ENCODE measurements around the gene CYSTM1.
A peak's percentile ranks its signal among the peaks of the same experiment; 100 is the strongest.
"Not testable (repeated sequence)": the region's sequence is repeated elsewhere in the genome, so short reads cannot be mapped to it uniquely, and the experiment has no call there.

Gene CYSTM1

DNA sequence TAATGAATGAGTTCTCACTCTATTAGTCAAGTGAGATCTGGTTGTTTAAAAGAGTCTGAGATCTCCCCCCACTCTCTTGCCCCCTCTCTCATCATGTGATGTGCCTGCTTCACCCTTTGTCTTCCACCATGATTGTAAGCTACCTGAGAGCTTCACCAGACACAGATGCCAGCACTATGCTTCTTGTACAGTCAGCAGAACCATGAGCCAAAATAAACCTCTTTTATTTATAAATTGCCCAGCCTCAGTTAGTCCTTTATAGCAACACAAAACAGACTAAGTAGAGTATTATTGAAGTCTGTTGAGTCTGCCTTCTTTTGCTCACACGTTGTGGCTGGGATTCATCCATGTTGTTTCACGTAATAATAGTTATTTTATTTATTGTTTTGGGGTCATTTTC, 14.3 kb downstream of the CYSTM1 start:
- H3K9me3 ChIP-seq (ENCODE audit: control insufficient read depth in 2 of 2, low read length in 2 of 2) = no peaks in the 10 kb centered on the region
- peaks cover 0 to 13% of the 10 kb centered on the region in 2 donors for H3K4me1 ChIP-seq (ENCODE audit: control insufficient read depth in 2 of 2, insufficient read depth in 2 of 2, low read length in 2 of 2)
- H3K27me3 ChIP-seq (ENCODE audit: control insufficient read depth in 2 of 2, insufficient read depth in 2 of 2, low read length in 2 of 2) = no peaks in the 10 kb centered on the region
- H3K27ac ChIP-seq (ENCODE audit: low read depth in 2 of 2, low read length in 2 of 2) = no peak overlapping the region
- H3K4me3 ChIP-seq (ENCODE audit: low read length in 2 of 2) = no peak overlapping the region
- H3K36me3 ChIP-seq (ENCODE audit: control insufficient read depth in 2 of 2, insufficient read depth in 2 of 2, low read length in 2 of 2) = peaks cover 0 to 3% of the 10 kb centered on the region in 2 donors
- no peak overlapping the region for H3K9ac ChIP-seq (ENCODE audit: low read depth in 1 of 2, low read length in 2 of 2)

DNA sequence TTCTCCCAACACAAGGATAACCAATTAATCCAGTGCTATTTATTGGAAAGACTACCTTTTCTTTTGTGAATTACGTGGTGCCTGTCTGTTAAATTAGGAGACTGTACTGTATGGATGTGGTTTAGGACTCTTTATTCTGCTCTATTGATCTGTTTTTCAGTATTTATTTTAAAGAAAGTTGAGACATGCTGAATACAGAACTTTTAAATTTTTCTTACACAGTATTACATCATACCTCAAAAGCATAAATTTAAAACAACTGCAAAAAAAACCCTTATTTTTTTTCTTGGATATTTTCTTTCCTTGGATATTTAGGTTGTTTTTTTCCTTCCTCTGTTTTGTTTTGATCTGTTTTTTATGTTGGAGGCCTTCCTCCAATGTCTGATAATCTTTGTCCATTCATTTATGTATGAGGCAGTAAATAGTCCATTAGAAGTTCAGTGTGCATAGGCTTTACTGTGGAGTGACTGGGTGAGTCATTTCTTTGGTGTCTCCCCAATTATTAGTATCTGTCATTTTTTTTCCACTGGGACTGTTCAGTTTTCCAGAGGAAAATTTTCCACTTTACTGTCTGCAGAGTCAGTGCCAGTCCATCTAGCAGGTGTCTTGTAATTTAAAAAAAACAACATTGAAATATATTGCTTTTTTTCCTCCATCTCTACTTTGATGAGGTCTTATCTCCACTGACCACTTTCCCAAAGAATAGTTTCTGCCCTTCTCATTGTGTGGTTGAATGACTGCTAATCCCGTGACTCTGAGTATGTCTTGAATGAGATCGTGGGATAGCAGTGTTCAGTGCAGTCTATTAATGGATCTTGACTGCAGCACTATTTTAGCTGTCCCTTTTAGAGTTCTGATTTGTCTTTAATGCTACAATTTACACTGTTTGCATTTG, 15.2 kb downstream of the CYSTM1 start:
- Histone ChIP-seq H3K27me3 (ENCODE audit: control insufficient read depth in 2 of 2, insufficient read depth in 2 of 2, low read length in 2 of 2) (no peaks in the 10 kb centered on the region), H3K4me3 (ENCODE audit: low read length in 2 of 2) (no peak overlapping the region), H3K36me3 (ENCODE audit: control insufficient read depth in 2 of 2, insufficient read depth in 2 of 2, low read length in 2 of 2) (peaks cover 0 to 3% of the 10 kb centered on the region in 2 donors), H3K9ac (ENCODE audit: low read depth in 1 of 2, low read length in 2 of 2) (no peak overlapping the region), H3K27ac (ENCODE audit: low read depth in 2 of 2, low read length in 2 of 2) (peak overlapping the region; percentile 53 to 57), H3K4me1 (ENCODE audit: control insufficient read depth in 2 of 2, insufficient read depth in 2 of 2, low read length in 2 of 2) (peaks cover 0 to 16% of the 10 kb centered on the region in 2 donors), H3K9me3 (ENCODE audit: control insufficient read depth in 2 of 2, low read length in 2 of 2) (no peaks in the 10 kb centered on the region)

DNA sequence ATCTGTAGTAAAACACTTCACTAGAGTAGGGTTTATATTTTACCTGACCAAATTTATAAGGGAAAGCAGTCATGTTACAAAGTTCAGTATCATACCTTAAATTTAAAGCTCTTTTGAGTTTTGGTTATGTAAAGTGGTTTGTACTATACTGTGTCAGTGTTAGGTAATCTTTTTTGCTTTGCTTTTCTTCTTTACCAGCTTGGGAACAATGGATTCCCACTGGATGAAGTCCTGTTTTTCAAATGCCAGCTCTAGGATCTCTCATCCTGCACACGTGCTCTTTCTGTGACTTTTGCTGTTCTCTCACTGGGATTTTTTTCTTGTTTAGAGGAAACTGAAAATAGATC, 15.9 kb downstream of the CYSTM1 start:
- Histone ChIP-seq H3K36me3 (ENCODE audit: control insufficient read depth in 2 of 2, insufficient read depth in 2 of 2, low read length in 2 of 2) (peaks cover 0 to 3% of the 10 kb centered on the region in 2 donors), H3K4me1 (ENCODE audit: control insufficient read depth in 2 of 2, insufficient read depth in 2 of 2, low read length in 2 of 2) (peaks cover 0 to 16% of the 10 kb centered on the region in 2 donors), H3K9ac (ENCODE audit: low read depth in 1 of 2, low read length in 2 of 2) (no peak overlapping the region), H3K9me3 (ENCODE audit: control insufficient read depth in 2 of 2, low read length in 2 of 2) (no peaks in the 10 kb centered on the region), H3K4me3 (ENCODE audit: low read length in 2 of 2) (no peak overlapping the region), H3K27ac (ENCODE audit: low read depth in 2 of 2, low read length in 2 of 2) (peak overlapping the region; percentile 53 to 57), H3K27me3 (ENCODE audit: control insufficient read depth in 2 of 2, insufficient read depth in 2 of 2, low read length in 2 of 2) (no peaks in the 10 kb centered on the region)

DNA sequence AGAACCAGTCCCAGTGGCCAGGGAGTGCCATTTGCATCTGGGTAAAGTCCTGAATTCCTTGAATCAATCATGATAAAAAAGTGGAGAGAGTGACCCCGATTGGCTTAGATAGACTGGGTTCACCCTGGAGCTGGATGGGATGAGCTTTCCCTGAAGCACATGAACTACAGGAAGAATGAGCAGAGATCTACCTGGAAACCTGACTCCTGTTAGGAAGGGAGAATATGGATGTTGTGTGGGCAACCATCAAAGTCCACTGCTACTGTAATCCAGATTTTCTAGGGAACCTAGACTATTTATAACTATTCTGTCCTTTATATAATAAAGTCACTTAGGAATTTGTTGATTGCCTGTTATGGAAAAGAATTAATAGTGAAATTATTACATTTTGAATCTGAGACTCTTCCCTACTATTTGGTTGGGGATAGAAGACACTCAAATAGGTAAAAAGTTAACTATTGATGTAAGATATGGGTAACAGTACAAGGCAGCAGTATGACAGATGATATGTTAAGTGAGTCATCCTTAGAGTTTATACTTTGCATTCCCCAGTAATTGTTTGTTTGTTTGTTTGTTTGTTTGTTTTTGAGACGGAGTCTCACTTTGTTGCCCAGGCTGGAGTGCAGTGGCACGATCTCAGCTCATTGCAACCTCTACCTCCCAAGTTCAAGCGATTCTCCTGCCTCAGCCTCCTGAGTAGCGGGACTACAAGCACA, 17.9 kb downstream of the CYSTM1 start:
- no peak overlapping the region for H3K27ac ChIP-seq (ENCODE audit: low read depth in 2 of 2, low read length in 2 of 2)
- no peak overlapping the region for H3K9ac ChIP-seq (ENCODE audit: low read depth in 1 of 2, low read length in 2 of 2)
- no peak overlapping the region for H3K4me3 ChIP-seq (ENCODE audit: low read length in 2 of 2)
- peaks cover 0 to 3% of the 10 kb centered on the region in 2 donors for H3K36me3 ChIP-seq (ENCODE audit: control insufficient read depth in 2 of 2, insufficient read depth in 2 of 2, low read length in 2 of 2)
- peaks cover 0 to 16% of the 10 kb centered on the region in 2 donors for H3K4me1 ChIP-seq (ENCODE audit: control insufficient read depth in 2 of 2, insufficient read depth in 2 of 2, low read length in 2 of 2)
- no peaks in the 10 kb centered on the region for H3K27me3 ChIP-seq (ENCODE audit: control insufficient read depth in 2 of 2, insufficient read depth in 2 of 2, low read length in 2 of 2)
- no peaks in the 10 kb centered on the region for H3K9me3 ChIP-seq (ENCODE audit: control insufficient read depth in 2 of 2, low read length in 2 of 2)

DNA sequence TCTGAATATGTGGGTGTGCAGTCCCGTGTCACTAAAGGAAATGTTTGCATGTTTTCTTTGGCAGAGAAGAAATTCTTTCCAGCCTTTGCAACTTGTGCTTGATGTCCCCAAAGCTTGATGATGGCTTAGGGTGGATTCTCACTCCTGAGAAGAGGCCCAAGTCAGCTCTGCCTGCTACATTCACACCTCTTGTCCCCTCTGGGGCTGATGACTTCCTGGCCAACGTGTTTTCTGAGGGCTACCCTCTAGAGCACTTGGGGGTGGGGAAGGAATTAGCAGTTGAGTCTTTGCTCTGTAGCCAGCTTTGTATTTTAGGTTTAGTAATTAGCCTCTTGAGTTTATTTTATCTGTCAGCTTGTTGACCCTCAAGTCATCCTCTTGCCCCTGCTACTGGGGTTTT, 19.7 kb downstream of the CYSTM1 start:
- Histone ChIP-seq H3K9me3 (ENCODE audit: control insufficient read depth in 2 of 2, low read length in 2 of 2) (no peaks in the 10 kb centered on the region), H3K27me3 (ENCODE audit: control insufficient read depth in 2 of 2, insufficient read depth in 2 of 2, low read length in 2 of 2) (no peaks in the 10 kb centered on the region), H3K27ac (ENCODE audit: low read depth in 2 of 2, low read length in 2 of 2) (no peak overlapping the region), H3K4me3 (ENCODE audit: low read length in 2 of 2) (no peak overlapping the region), H3K9ac (ENCODE audit: low read depth in 1 of 2, low read length in 2 of 2) (no peak overlapping the region), H3K36me3 (ENCODE audit: control insufficient read depth in 2 of 2, insufficient read depth in 2 of 2, low read length in 2 of 2) (peaks cover 0 to 5% of the 10 kb centered on the region in 2 donors), H3K4me1 (ENCODE audit: control insufficient read depth in 2 of 2, insufficient read depth in 2 of 2, low read length in 2 of 2) (peaks cover 0 to 16% of the 10 kb centered on the region in 2 donors)

DNA sequence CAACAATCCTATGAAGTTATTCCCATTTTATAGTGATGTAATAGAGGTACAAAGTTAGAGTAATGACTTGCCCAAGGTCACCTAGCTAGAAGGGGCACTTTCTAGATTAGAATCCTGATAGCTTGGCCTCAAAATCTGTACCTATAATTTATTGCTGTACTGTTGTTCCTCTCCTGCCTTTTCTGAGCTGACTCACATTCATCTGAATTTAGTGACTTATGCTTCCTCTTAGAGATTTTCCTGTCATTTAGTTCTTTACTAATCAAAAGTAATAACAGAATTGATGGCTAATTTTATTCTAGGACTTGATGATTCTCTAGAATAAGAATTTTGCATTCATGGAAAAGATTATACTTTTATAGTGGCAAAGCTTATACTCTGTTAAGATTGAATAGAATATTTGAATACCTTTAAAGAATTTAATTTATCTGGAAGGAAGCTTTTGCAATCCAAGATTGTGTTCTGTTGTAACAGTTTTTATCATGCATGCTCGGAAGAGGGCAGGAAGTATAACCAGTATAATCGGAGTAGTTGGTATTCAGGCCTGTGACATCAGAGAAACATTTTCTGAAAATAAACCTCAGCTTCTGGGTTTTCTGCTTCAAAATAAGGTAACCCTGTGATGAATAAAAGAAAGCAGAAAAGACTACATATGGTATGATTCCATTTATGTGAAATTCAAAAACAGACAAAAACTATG, 21.3 kb downstream of the CYSTM1 start:
- H3K36me3 ChIP-seq (ENCODE audit: control insufficient read depth in 2 of 2, insufficient read depth in 2 of 2, low read length in 2 of 2) = peaks cover 0 to 5% of the 10 kb centered on the region in 2 donors
- H3K27me3 ChIP-seq (ENCODE audit: control insufficient read depth in 2 of 2, insufficient read depth in 2 of 2, low read length in 2 of 2) = no peaks in the 10 kb centered on the region
- H3K4me1 ChIP-seq (ENCODE audit: control insufficient read depth in 2 of 2, insufficient read depth in 2 of 2, low read length in 2 of 2) = peaks cover 0 to 6% of the 10 kb centered on the region in 2 donors
- H3K9me3 ChIP-seq (ENCODE audit: control insufficient read depth in 2 of 2, low read length in 2 of 2) = no peaks in the 10 kb centered on the region
- H3K9ac ChIP-seq (ENCODE audit: low read depth in 1 of 2, low read length in 2 of 2) = no peak overlapping the region
- peak overlapping the region in 1 of 2 donors; percentile 22 for H3K27ac ChIP-seq (ENCODE audit: low read depth in 2 of 2, low read length in 2 of 2)
- H3K4me3 ChIP-seq (ENCODE audit: low read length in 2 of 2) = no peak overlapping the region

DNA sequence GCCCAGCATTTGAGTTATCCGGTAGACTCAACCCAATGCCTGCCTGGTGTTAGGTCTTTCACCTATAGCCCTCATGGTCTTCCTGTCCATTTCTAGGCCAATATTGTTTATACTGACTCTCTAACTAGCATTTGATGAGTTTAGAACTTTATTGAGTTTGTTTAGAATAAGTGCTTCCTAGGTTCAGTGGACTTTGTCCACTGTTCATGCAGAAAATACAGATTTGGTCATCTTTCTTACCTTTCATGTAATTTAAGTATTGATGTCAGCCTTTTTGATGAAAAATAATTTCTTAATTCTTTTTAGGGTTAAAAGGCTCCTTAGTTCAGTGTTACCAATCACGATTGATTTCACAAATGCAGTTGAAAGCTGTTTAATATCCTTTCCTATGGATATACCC, 22.0 kb downstream of the CYSTM1 start:
- no peak overlapping the region for H3K9ac ChIP-seq (ENCODE audit: low read depth in 1 of 2, low read length in 2 of 2)
- H3K27me3 ChIP-seq (ENCODE audit: control insufficient read depth in 2 of 2, insufficient read depth in 2 of 2, low read length in 2 of 2) = no peaks in the 10 kb centered on the region
- peaks cover 0 to 4% of the 10 kb centered on the region in 2 donors for H3K4me1 ChIP-seq (ENCODE audit: control insufficient read depth in 2 of 2, insufficient read depth in 2 of 2, low read length in 2 of 2)
- H3K4me3 ChIP-seq (ENCODE audit: low read length in 2 of 2) = no peak overlapping the region
- H3K27ac ChIP-seq (ENCODE audit: low read depth in 2 of 2, low read length in 2 of 2) = no peak overlapping the region
- no peaks in the 10 kb centered on the region for H3K9me3 ChIP-seq (ENCODE audit: control insufficient read depth in 2 of 2, low read length in 2 of 2)
- peaks cover 0 to 5% of the 10 kb centered on the region in 2 donors for H3K36me3 ChIP-seq (ENCODE audit: control insufficient read depth in 2 of 2, insufficient read depth in 2 of 2, low read length in 2 of 2)

DNA sequence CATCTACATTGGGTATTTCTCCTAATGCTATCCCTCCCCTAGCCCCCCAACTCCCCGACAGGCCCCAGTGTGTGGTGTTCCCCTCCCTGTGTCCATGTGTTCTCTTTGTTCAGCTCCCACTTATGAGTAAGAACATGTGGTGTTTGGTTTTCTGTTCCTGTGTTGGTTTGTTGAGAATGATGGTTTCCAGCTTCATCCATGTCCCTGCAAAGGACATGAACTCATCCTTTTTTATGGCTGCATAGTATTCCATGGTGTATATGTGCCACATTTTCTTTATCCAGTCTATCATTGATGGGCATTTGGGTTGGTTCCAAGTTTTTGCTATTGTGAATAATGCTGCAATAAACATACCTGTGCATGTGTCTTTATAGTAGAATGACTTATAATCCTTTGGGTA, 23.9 kb downstream of the CYSTM1 start:
- not testable (repeated sequence) for H3K27me3 ChIP-seq (ENCODE audit: control insufficient read depth in 2 of 2, insufficient read depth in 2 of 2, low read length in 2 of 2); H3K4me1 ChIP-seq (ENCODE audit: control insufficient read depth in 2 of 2, insufficient read depth in 2 of 2, low read length in 2 of 2); H3K9ac ChIP-seq (ENCODE audit: low read depth in 1 of 2, low read length in 2 of 2); H3K27ac ChIP-seq (ENCODE audit: low read depth in 2 of 2, low read length in 2 of 2); H3K9me3 ChIP-seq (ENCODE audit: control insufficient read depth in 2 of 2, low read length in 2 of 2); H3K4me3 ChIP-seq (ENCODE audit: low read length in 2 of 2); H3K36me3 ChIP-seq (ENCODE audit: control insufficient read depth in 2 of 2, insufficient read depth in 2 of 2, low read length in 2 of 2)

DNA sequence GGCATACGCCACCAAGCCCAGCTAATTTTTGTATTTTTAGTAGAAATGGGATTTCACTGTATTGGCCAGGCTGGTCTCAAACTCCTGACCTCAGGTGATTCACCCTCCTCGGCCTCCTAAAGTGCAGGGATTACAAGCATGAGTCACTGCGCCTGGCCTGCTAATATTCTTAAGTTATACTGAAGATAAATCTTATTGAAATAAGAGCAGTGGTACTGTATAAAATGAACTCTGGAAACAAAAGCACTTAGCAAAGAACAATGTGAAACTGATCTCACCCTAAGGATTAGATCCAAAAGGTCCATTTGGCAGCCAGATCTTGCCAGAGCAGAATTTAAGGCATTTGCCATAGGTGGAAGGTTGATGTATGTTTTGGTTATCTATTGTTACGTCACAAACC, 27.1 kb downstream of the CYSTM1 start:
- Histone ChIP-seq H3K9ac (ENCODE audit: low read depth in 1 of 2, low read length in 2 of 2) (no peak overlapping the region), H3K9me3 (ENCODE audit: control insufficient read depth in 2 of 2, low read length in 2 of 2) (no peaks in the 10 kb centered on the region), H3K27ac (ENCODE audit: low read depth in 2 of 2, low read length in 2 of 2) (no peak overlapping the region), H3K4me3 (ENCODE audit: low read length in 2 of 2) (no peak overlapping the region), H3K4me1 (ENCODE audit: control insufficient read depth in 2 of 2, insufficient read depth in 2 of 2, low read length in 2 of 2) (no peaks in the 10 kb centered on the region), H3K27me3 (ENCODE audit: control insufficient read depth in 2 of 2, insufficient read depth in 2 of 2, low read length in 2 of 2) (no peaks in the 10 kb centered on the region), H3K36me3 (ENCODE audit: control insufficient read depth in 2 of 2, insufficient read depth in 2 of 2, low read length in 2 of 2) (peaks cover 0 to 10% of the 10 kb centered on the region in 2 donors)

DNA sequence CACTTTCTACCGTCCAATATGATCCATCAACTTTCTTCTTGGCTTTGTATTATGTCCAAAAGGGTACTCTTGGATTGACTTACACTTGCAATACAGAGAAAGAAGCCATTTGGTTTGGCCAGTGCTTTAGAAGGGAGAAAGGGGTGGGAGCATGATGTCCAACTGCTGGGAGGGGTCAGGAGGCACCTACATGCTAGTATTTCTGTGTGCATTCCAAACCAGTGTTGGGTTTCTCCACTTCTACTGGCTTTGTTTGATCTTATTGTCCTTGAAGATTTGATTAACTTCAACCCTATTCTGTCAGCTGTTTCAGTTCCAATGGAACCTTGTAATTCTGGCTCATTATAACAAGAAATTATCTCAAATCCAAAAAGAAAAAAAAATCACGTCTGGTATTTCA, 27.6 kb downstream of the CYSTM1 start:
- Histone ChIP-seq H3K4me1 (ENCODE audit: control insufficient read depth in 2 of 2, insufficient read depth in 2 of 2, low read length in 2 of 2) (no peaks in the 10 kb centered on the region), H3K9me3 (ENCODE audit: control insufficient read depth in 2 of 2, low read length in 2 of 2) (no peaks in the 10 kb centered on the region), H3K36me3 (ENCODE audit: control insufficient read depth in 2 of 2, insufficient read depth in 2 of 2, low read length in 2 of 2) (peaks cover 0 to 10% of the 10 kb centered on the region in 2 donors), H3K4me3 (ENCODE audit: low read length in 2 of 2) (no peak overlapping the region), H3K27me3 (ENCODE audit: control insufficient read depth in 2 of 2, insufficient read depth in 2 of 2, low read length in 2 of 2) (no peaks in the 10 kb centered on the region), H3K27ac (ENCODE audit: low read depth in 2 of 2, low read length in 2 of 2) (no peak overlapping the region), H3K9ac (ENCODE audit: low read depth in 1 of 2, low read length in 2 of 2) (no peak overlapping the region)

All from mucosa of rectum (tissue), 2 donors.